HCT116 (cell line): ENCODE data around the gene VRK3. TPM values are rescaled to one million over a fixed set of nuclear protein-coding genes. Genes with fewer than 3 reads are reported as not detected.

ENCODE experiments used
- ATAC-seq: fragments of 200-7000 bp; cut with Tn5 transposase; 2 replicates; pipeline ENCODE4 v1.9.1; 2020; ENCODE audit warnings: mild to moderate bottlenecking, moderate library complexity
- BruUV-seq: library from RNA; stranded (reverse); fragments of 400-500 nt; replicated peaks from 2 replicates; lab custom pipeline; 2021; lab: Mats Ljungman, UMichigan
- CTCF ChIA-PET: fragments of 300-600 bp; sonication (Branson Sonifier 250); formaldehyde crosslinking; loops from one replicate; lab custom pipeline; 2021; ENCODE audit warnings: antibody characterized with exemption; lab: Charles Lee
- POLR2A ChIA-PET: fragments of 300-600, 350-600 bp; sonication (Branson Sonifier 250); formaldehyde crosslinking; loops from one replicate; lab custom pipeline; 2021; ENCODE audit warnings: antibody characterized with exemption; lab: Charles Lee
- RAD21 ChIA-PET, 2 experiments: fragments of 300-600 bp; sonication (Branson Sonifier 250); formaldehyde crosslinking; loops; one replicate each; lab custom pipeline; 2023; ENCODE audit warnings: low total read pairs in 2 of 2; ENCODE audit not compliant: uncharacterized antibody in 2 of 2, unreplicated experiment in 2 of 2, low non-redundant PET in 1 of 2; lab: Charles Lee
- DNase-seq: peaks from one replicate; pipeline ENCODE4 v3.0.0-alpha.2; 2010; ENCODE audit warnings: low read depth, low spot score
- H2AFZ ChIP-seq: fragments of 200-600 bp; shearing (Covaris generic), sonication (generic); 2 replicates; pipeline ENCODE4 v1.6.1; 2017; ENCODE audit warnings: low read depth, mixed run types, mixed read lengths, antibody characterized with exemption, low read length; ENCODE audit not compliant: poor library complexity, severe bottlenecking
- H3K27ac ChIP-seq: 2 replicates; pipeline ENCODE4 v1.5.1; 2012; ENCODE audit warnings: low read depth, low read length
- H3K27me3 ChIP-seq: fragments of 200-600 bp; sonication (generic); 2 replicates; pipeline ENCODE4 v1.6.1; 2016; ENCODE audit warnings: mixed run types, low read length, mixed read lengths; ENCODE audit not compliant: insufficient read depth
- H3K36me3 ChIP-seq, 2 experiments: fragments of 200-500 bp in 1 of 2; fragments of 200-600 bp in 1 of 2; sonication (Bioruptor generic) in 1 of 2; sonication (generic) in 1 of 2; 2 replicates each; pipeline versions ENCODE4 v1.5.1 to v1.6.1; 2014 to 2016; ENCODE audit warnings: low read length in 2 of 2, inconsistent platforms in 1 of 2, mixed read lengths in 1 of 2, mixed run types in 1 of 2; ENCODE audit not compliant: insufficient read depth in 2 of 2, control insufficient read depth in 1 of 2
- H3K4me1 ChIP-seq, 2 experiments: fragments of 200-600 bp in 1 of 2; sonication (generic) in 1 of 2; 2 replicates each; pipeline versions ENCODE4 v1.5.1 to v1.6.1; 2012 to 2017; ENCODE audit warnings: low read length in 2 of 2, inconsistent platforms in 1 of 2, mild to moderate bottlenecking in 1 of 2, mixed read lengths in 1 of 2, mixed run types in 1 of 2, moderate library complexity in 1 of 2; ENCODE audit not compliant: insufficient read depth in 2 of 2, control insufficient read depth in 1 of 2
- H3K4me2 ChIP-seq: fragments of 200-600 bp; sonication (generic); 2 replicates; pipeline ENCODE4 v1.6.1; 2017; ENCODE audit warnings: mixed run types, low read length, mixed read lengths
- H3K4me3 ChIP-seq, 2 experiments: fragments of 200-600 bp in 1 of 2; sonication (generic) in 1 of 2; replicated peaks in 1 of 2; 2 replicates each; pipeline ENCODE4 v1.5.1; 2011 to 2016; ENCODE audit warnings: low read length in 2 of 2, control low read depth in 1 of 2, low read depth in 1 of 2, mild to moderate bottlenecking in 1 of 2, mixed read lengths in 1 of 2, mixed run types in 1 of 2
- H3K79me2 ChIP-seq: fragments of 200-600 bp; sonication (generic); 2 replicates; pipeline ENCODE4 v1.6.1; 2017; ENCODE audit warnings: mild to moderate bottlenecking, mixed run types, low read length, moderate library complexity, mixed read lengths; ENCODE audit not compliant: insufficient read depth
- H3K9ac ChIP-seq: fragments of 200-600 bp; sonication (generic); 2 replicates; pipeline ENCODE4 v1.6.1; 2016; ENCODE audit warnings: low read length, mixed read lengths
- H3K9me2 ChIP-seq: fragments of 200-600 bp; sonication (generic), shearing (Covaris generic); 2 replicates; pipeline ENCODE4 v1.6.1; 2017; ENCODE audit warnings: mixed run types, mild to moderate bottlenecking, moderate library complexity; ENCODE audit not compliant: insufficient read depth
- H3K9me3 ChIP-seq, 2 experiments: fragments of 200-500 bp in 1 of 2; fragments of 200-600 bp in 1 of 2; sonication (Bioruptor generic) in 1 of 2; sonication (generic) in 1 of 2; 2 replicates each; pipeline ENCODE4 v1.6.1; 2014 to 2017; ENCODE audit warnings: low read length in 2 of 2, mixed read lengths in 2 of 2, inconsistent platforms in 1 of 2, low read depth in 1 of 2, mild to moderate bottlenecking in 1 of 2, mixed run types in 1 of 2, moderate library complexity in 1 of 2; ENCODE audit not compliant: control insufficient read depth in 1 of 2, insufficient read depth in 1 of 2
- H4K20me1 ChIP-seq: fragments of 200-600 bp; sonication (generic), shearing (Covaris generic); 2 replicates; pipeline ENCODE4 v1.6.1; 2017; ENCODE audit warnings: mixed run types, mild to moderate bottlenecking, moderate library complexity; ENCODE audit not compliant: insufficient read depth
- CBX3 ChIP-seq: IDR thresholded peaks from 2 replicates; pipeline ENCODE4 v1.6.1; 2012; ENCODE audit warnings: low read depth
- CTCF ChIP-seq, 3 experiments: fragments of 200-600 bp in 1 of 3; sonication (generic) in 1 of 3; IDR thresholded peaks in 2 of 3; conservative IDR thresholded peaks in 1 of 3; 2 replicates each; pipeline ENCODE4 v1.5.1; 2012 to 2017; ENCODE audit warnings: low read depth in 2 of 3, low read length in 2 of 3, antibody characterized with exemption in 1 of 3, borderline replicate concordance in 1 of 3, control low read depth in 1 of 3, mild to moderate bottlenecking in 1 of 3, mixed read lengths in 1 of 3, mixed run types in 1 of 3, moderate library complexity in 1 of 3; ENCODE audit not compliant: insufficient read depth in 1 of 3
- EGR1 ChIP-seq: IDR thresholded peaks from 2 replicates; pipeline ENCODE4 v1.6.1; 2012; ENCODE audit warnings: low read depth
- ELF1 ChIP-seq: IDR thresholded peaks from 2 replicates; pipeline ENCODE4 v1.6.1; 2012; ENCODE audit warnings: low read depth, borderline replicate concordance
- EZH2 ChIP-seq: fragments of 200-600 bp; sonication (generic); IDR thresholded peaks from 2 replicates; pipeline ENCODE4 v1.6.1; 2017; ENCODE audit warnings: antibody characterized with exemption, mixed run types
- EZH2phosphoT487 ChIP-seq: fragments of 200-600 bp; IDR thresholded peaks from 2 replicates; pipeline ENCODE4 v1.6.1; 2018; ENCODE audit warnings: antibody characterized with exemption, borderline replicate concordance
- FOSL1 ChIP-seq: IDR thresholded peaks from 2 replicates; pipeline ENCODE4 v1.6.1; 2012; ENCODE audit warnings: low read depth
- JUND ChIP-seq: IDR thresholded peaks from 2 replicates; pipeline ENCODE4 v1.6.1; 2012
- MAX ChIP-seq: IDR thresholded peaks from 2 replicates; pipeline ENCODE4 v1.6.1; 2012
- RAD21 ChIP-seq: IDR thresholded peaks from 2 replicates; pipeline ENCODE4 v1.6.1; 2012; ENCODE audit warnings: low read depth, mild to moderate bottlenecking
- REST ChIP-seq: IDR thresholded peaks from 2 replicates; pipeline ENCODE4 v1.6.1; 2012; ENCODE audit warnings: low read depth
- SP1 ChIP-seq: IDR thresholded peaks from 2 replicates; pipeline ENCODE4 v1.6.1; 2012; ENCODE audit warnings: low read depth
- YY1 ChIP-seq: IDR thresholded peaks from 2 replicates; pipeline ENCODE4 v1.6.1; 2011; ENCODE audit warnings: low read length, low read depth, moderate library complexity, mild to moderate bottlenecking; ENCODE audit not compliant: insufficient replicate concordance; ENCODE audit errors: extremely low read depth
- ZBTB33 ChIP-seq: IDR thresholded peaks from 2 replicates; pipeline ENCODE4 v1.6.1; 2011; ENCODE audit warnings: mild to moderate bottlenecking, low read length, moderate library complexity; ENCODE audit not compliant: insufficient replicate concordance; ENCODE audit errors: extremely low read depth
- ZFX ChIP-seq: fragments of 450-650 bp; IDR thresholded peaks from 2 replicates; pipeline ENCODE4 v1.6.1; 2017
- intact Hi-C: fragments of 100-400 bp; cut with micrococcal nuclease; formaldehyde crosslinking; loops from 2 replicates; pipeline ENCODE4 v1.10.0; 2022
- total RNA-seq: library from RNA; stranded (reverse); gene quantifications from one replicate; pipeline ENCODE4 v1.2.1, GENCODE V29; 2021; ENCODE audit not compliant: unreplicated experiment

The VRK3 gene
- total RNA-seq, 1 experiment from 2014 or later, result 44.0 TPM

- H3K36me3 ChIP-seq, result no peaks in the 10 kb centered on the region
- H3K9me2 ChIP-seq, result no peaks in the 10 kb centered on the region
- peaks cover 9 to 10% of the 10 kb centered on the region in 2 experiments; a peak in 3 of 4 replicates for H3K4me1 ChIP-seq
- no peak for DNase-seq
- H3K9ac ChIP-seq, result no peak overlapping the region
- no peaks in the 10 kb centered on the region for H3K27me3 ChIP-seq
- H3K4me2 ChIP-seq, result no peak overlapping the region
- peak; percentile 49; the same call in 1 of the 2 replicates for ATAC-seq
- TF ChIP-seq ELF1 (no peak), CBX3 (no peak), EZH2 (no peak), ZBTB33 (no peak), MAX (peak; percentile 18; the same call in 1 of the 2 replicates), CTCF (IDR thresholded peaks at IDR 0.05 in 2 of 3, conservative IDR thresholded peaks at IDR 0.05 in 1 of 3; ENCODE audit: borderline replicate concordance in 1 of 3, insufficient read depth in 1 of 3, low read depth in 2 of 3, low read length in 2 of 3) (peak in 2 of 3 experiments; percentile 42 to 51; a peak in 4 of 6 replicates), FOSL1 (no peak), RAD21 (no peak), REST (no peak), SP1 (no peak), EGR1 (no peak), JUND (no peak), EZH2phosphoT487 (no peak), YY1 (no peak), ZFX (no peak)
- no peak overlapping the region for H3K4me3 ChIP-seq
- H3K27ac ChIP-seq, result no peak overlapping the region
- no peak overlapping the region for H2AFZ ChIP-seq
- RAD21 ChIA-PET, result no interaction called here
- BruUV-seq, result no TSS peak
- intact Hi-C loops, result no loop called here
- no peaks in the 10 kb centered on the region for H3K9me3 ChIP-seq
- H3K79me2 ChIP-seq, result no peaks in the 10 kb centered on the region
- POLR2A ChIA-PET, result no interaction called here
- CTCF ChIA-PET, result no interaction called here
- no peaks in the 10 kb centered on the region for H4K20me1 ChIP-seq
These were observed 85.3 kb downstream of the VRK3 start for GRCh38 chr19:49939721-49940481.
